GM19372 (cell line): ENCODE measurements around the gene HIRA.

Source experiments
- ATAC-seq: cut with Tn5 transposase; IDR thresholded peaks from one replicate; pipeline ENCODE4 v1.9.1; 2021; ENCODE audit warnings: mild to moderate bottlenecking, low read depth, moderate library complexity; ENCODE audit not compliant: unreplicated experiment

The HIRA gene

GRCh38 chr22:19290400-19291217 lies 140.9 kb downstream of the HIRA start:
- no peak for ATAC-seq

DNA sequence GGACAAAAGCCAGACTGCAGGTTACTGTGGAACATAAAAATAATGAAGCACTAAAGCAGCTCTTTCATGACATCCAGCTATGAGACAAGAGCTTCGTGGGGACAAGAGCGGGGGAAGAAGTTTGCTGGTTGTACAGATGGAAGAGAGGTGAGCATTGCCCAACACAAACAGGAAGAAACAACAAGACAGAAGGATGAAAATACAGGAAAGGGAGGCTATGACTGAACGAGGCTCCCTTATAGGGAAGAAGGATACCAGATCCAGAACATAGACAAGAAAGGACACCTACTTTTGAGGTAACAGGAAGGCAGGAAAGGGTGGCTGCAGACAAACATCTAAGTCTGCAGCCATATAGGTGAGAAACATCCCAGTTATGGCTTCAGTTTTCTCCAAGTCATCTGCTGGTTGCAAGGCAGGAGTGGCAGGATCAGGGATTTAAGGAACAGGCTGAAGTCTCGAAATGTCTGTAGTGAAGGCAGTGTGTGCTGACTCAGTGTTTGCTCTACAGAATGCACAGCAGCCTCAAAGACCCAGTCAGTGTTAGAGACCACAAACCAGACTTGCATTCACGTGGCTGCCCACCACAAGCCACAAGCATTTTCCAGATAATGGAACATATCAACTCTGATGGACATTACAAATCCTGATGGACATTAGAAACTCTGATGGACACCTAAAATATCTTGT lies 141.9 kb downstream of the HIRA start:
- ATAC-seq, result no peak

- ATAC-seq, result no peak
Measured at GRCh38 chr22:19287889-19288288, 143.6 kb downstream of the HIRA start.

DNA sequence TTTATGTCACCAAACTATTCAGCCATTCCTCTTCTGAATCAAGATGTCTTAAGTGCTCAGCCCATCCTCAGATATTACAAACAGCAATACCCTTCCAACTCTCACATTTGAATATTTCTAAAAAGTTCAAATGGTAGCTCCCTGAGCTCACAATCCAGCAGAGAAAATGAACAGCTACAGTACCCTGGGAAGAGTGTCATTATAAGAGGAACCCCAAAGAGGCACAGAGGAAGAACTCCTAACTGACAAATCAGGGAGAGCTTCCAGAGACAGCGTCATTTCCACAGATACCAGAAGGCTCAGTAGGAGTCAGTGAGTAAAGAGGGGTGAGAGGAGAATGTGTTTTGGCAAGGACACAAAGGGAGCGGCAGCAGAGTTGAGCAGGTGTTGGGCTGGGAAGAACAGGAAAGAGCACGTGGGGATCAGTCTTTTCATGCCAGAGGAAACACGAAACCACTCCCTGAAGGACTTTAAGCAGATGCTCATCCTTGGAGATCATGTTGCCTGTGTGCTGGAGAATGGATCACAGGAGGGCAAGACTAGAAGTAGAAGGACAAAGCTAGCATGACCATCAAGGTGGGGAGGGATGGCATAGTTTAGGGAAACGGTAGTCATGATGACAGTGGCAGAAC lies 144.3 kb downstream of the HIRA start:
- ATAC-seq, result no peak

- no peak for ATAC-seq
Measured at GRCh38 chr22:19285831-19286230, 145.7 kb downstream of the HIRA start.
